HG03439 (cell line): Measurements from ENCODE around the gene MED27.

Experiments used
- ATAC-seq: cut with Tn5 transposase; IDR thresholded peaks from one replicate; pipeline ENCODE4 v1.9.1; 2021; ENCODE audit warnings: mild to moderate bottlenecking, moderate library complexity; ENCODE audit not compliant: unreplicated experiment

MED27 gene

DNA sequence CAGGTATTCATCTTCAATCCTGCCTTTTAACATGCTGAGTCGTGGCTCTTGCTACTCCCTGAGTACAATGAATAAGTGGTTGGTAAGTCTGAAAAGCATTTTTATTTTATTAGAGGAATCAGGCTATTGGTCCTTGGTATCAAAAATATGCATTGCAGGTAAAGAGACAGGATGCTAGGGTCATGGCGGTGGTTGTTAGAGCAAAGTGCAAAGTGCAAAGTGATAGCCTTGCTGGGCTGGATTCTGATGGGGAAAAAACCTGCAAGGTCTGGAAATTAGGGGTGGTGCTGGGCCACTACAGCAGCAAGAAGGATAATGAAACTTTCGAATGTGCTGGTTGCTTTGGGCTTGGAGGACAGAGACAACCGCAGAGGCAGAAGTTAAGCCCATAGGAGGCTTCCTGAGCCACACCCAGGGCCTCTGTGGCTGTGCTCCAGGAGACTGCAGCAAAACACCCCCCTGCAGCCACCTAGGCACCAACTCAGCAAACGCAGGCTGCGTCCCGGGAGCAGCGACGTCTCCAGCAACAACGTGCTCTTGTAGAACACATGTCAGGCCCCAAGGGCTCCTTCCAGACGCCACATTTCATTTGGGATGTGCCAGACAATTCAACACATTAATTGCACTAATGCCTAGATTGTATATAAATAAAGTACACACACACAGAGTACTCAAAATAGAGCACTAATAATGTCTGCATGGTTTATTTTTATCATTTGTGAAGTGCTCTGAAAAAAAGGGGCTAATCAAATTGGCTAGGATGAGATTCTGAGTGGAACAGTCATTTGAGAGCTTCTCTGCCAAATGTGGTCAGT lies 190.0 kb downstream of the MED27 start:
- ATAC-seq, result no peak

DNA sequence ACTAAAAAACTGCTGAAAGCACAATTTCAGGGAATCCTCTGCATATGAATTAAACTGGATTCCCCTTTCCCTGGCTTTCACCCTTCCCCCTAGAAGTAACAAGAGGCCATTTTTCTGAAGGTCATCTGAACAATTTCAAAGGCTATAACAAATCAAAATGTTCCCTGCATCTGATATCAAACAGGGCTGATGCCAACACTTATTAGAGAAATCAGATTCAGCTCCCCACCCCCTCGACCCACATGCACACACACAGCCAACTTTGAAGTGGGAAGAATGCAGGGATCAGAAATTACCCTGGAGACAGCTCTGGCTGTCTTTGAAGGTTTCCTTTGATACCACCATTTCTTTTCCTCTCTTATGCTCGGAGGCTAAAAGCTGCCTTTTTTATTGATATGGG lies 190.7 kb downstream of the MED27 start:
- ATAC-seq, result no peak

DNA sequence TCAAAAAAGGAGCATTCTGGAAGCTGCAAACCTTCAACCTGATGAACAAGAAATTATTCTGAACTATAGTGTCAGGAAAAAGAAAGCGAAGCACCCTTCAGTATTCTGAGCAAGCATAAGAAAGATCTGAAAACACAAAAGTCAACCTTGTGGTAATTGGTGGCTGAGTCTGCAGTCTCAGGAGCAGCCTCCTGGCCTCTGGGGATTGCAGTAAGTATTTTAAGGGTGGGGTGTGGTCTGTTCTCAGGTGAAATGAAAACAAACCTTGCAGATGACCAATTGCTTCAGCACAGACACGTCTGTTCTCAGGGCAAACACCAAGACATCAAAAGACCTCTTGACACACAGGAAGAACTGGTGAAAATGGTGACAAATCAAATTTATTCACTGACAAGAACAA lies 192.0 kb downstream of the MED27 start:
- no peak for ATAC-seq

DNA sequence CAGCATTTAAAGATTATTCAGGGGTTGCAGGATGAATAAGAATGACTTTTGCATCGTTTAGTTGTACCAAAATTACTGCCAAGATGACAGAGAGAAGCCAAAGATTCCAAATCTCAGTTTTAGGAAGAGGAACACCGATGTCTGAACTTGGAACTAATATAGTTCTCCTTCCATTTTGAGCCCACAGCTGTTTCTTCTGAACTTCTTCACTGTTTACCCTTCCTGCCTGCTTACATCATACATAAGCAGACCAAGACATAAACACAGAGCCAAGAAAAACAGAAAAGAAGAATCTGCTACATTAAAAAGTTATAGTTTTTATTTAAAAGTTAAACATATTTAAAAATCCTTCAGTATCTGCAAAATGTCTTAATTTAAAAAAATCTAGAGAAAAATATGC lies 192.8 kb downstream of the MED27 start:
- no peak for ATAC-seq

DNA sequence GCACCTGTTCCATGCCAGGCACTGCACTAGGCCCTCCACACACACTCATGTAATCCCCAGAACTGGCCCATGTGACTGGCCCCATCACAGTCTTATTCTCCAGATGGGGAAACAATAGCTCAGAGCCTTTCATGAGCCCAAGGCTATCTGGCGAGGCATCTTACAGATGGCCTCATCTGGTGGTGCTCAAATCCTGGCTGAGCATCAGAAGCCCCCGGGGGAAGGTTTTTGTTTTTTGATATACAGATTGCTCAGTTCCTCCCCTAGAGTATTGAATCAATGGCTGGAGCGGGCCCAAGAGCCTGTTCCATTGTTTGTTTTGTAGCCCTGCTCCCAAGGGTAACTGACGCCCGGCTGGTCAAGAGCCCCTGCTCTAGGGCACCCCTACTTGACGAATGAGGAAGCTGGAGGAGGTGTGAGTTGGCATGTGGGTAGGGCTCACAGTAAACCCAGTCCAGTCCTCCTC lies 194.5 kb downstream of the MED27 start:
- ATAC-seq, result no peak

DNA sequence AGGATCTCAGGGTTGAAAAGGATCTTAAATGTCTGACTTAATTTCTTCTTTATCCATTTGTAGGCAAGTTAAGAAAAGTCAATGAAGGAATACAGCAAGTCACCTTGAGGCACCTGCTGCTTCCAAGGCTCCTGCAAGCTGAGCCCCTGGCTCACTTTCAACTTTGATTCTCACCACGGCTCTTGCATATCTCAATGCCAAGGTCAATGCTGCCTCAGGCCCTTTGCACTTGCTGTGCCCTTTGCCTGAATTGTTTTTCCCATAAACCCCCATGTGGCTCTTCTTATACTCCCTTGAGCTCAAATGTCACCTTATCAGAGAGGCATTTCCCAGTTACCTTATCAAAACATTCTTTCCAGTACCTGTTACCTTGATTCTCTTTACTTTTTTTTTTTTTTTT lies 195.4 kb downstream of the MED27 start:
- ATAC-seq, result no peak

DNA sequence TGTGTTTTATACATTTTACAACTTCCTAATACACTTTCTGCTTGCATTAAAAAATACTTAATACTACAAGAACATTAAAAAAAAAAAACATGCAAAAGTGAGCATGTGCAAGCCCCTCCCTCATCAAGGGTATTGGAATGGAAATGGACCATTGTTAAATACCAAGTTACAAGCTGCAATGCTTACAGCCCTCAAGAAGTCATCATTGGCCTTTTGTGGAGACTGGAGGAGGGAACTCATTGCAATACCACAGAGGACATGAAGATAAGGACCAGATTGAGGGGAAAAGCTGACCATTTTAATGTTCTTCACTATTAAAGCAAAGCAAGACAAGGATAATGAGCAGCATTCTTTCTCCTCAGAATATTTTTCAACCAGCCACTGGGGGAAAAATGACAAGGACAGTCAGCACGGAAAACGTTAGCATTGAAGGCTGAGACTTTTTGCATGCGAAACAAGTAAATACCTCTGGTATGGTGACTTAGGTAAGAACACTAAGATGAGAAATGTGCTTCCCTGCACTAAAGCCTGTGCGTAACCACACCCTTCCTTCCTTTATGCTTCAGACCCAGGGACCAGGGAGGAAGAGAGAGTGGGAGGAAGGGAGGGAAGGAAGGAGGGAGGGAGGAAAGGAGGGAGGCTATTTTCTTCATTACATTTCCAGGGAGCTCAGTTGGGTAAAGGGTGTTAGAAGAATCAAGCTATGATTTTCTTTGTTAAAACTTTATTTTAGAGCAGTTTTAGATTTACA lies 198.7 kb downstream of the MED27 start:
- ATAC-seq, result no peak

DNA sequence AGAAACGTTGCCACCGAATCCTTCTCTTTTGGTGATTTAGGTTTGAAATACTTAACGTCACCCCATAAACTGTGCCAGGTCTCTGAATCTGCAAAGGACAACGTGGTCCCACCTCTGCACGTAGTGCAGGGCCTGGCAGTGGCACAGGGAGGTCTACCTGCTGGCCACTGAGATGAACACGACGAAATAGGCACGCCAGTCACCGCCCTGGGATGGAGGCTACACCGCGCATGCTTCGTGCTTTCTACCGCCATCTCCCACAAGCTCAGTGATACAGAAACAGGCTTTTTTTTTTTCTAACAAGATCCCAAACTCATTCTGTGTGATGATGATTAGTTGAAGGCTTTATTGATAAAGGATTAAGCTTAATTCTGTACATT lies 199.8 kb downstream of the MED27 start:
- ATAC-seq, result no peak

DNA sequence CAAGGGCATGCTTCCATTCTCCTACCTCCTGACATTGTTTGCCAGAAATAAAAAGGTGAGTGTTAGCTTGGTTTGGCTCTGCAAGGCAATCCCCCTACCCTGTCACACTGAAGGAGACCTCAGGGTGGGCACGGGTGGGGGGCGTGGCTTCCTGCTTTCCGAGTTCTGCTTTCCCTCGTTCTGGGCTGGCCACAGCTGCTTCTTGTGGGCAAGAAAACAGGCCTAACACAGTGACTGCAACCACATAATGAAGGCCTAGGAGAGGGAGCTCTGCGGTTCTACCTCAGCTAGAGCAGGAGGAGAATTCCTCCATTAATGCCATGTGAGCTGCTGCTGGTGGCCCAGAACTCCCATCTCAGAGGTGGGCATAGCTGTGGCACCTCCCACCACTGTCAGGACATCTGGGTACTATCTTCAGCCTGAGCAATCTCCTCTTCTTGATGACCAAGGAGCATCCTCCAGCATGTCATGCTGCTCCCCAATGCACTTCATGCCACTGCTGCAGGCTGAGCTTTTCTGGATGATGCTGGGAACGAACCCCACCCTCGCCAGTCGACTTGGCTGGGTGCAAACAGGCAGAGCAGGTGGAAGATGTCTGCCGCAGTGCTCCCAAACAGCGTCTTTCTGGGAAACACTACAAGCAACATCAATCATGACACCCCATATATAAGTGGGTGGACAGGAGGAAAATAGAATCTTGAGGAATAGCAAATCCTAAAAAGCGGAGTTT lies 200.3 kb downstream of the MED27 start:
- ATAC-seq, result no peak

DNA sequence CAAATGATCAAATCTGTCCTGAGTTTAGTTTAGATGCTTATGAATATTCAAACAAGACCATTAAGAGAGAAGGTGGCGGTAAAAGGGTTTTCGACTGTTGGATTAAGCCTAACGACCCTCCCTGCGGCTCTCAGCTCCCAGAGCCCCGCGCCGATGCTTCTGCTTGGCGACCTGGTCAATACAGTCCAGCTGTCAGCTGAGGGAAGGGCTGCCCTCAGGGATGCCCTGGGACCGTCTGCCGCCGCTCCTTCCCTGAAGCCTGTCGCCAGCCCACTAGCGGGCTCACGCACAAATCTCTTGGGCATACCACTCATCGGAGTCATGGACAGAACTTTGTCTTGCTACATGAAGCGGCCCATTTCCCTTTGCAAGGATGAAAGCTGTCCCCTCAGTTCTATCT lies 203.2 kb downstream of the MED27 start:
- no peak for ATAC-seq

DNA sequence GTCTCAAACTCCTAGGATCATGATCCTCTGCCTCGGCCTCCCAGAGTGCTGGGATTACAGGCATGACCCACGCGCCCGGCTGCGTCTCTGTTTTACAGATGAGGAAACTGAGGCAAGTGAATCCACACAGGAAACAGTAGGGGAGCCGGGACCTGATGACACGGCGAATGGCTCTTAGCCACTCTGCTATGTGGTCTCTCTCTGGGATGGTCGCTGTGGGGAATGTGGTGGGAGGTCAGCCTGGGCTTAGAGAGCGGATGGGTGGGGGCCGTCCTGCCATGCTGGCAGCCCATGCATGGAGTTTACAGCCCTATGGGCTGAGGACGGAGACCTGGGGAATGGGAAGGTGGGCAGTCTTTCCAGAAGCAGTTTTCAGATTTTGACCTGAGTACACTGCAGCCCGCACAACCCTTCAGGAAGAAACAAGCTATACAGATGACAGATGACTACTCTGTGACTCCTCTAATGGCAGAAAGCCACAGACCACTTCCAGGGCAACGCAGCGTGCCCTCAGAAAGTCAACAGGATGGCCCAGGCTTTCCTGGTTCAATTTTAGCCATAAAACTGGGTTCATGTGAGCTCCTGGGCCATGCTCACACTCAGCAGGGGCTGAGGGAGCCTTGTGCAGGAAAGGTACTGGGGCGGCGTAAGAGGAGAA lies 203.7 kb downstream of the MED27 start:
- no peak for ATAC-seq

DNA sequence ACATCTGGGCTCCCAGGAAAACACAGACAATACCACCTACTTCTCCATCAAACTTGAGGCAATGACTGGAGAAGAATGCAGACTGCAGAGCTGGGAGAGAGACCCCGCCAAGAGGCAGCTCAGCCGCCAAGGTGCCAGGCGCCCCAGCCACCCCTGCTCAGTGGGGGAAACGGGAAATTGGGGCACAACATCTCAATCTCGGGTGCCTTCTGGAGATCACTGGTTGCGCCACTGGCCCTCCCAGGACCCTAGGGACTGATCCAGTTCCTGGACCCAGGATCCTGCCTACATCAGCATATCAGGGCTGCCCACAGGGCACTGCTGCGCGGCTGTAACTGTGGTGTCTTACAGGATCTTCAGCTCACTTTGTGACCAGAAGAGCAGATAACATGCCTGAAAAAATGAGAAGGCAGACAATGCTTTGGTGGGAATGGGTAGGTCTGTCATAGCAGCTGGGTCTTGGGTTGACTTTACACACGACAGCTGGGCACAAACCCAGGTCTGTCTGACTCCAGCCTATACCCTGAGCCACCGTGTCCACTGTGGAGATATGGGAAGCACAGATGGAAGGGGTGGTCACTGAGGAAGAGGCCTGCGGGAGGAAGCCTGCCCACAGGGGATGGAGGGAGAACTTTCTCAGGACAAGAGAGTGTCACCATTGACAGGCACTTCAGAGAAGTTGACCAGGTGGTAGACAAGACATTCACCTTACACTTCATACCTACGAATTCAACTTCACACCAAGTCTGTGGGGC lies 204.6 kb downstream of the MED27 start:
- ATAC-seq, result no peak

DNA sequence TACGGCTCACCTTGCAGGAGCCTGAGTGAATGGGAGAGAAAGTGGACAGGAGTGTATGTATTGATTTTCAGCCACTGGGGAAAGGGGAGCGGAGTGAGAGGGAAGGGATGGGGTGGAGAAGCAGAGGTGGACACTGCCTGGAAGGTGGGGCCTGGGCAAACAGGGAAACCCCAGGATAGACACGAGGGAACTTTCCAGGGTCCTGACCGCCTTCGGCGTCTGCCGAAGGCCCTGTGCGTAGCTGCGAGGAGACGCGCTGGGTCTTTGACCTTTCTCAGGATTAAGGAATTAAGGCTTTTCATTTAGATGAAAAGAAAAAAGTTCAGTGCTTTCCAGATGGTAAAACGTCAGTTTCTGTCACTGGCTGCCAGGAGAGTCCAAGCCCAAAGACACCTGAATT lies 205.2 kb downstream of the MED27 start:
- ATAC-seq, result no peak

DNA sequence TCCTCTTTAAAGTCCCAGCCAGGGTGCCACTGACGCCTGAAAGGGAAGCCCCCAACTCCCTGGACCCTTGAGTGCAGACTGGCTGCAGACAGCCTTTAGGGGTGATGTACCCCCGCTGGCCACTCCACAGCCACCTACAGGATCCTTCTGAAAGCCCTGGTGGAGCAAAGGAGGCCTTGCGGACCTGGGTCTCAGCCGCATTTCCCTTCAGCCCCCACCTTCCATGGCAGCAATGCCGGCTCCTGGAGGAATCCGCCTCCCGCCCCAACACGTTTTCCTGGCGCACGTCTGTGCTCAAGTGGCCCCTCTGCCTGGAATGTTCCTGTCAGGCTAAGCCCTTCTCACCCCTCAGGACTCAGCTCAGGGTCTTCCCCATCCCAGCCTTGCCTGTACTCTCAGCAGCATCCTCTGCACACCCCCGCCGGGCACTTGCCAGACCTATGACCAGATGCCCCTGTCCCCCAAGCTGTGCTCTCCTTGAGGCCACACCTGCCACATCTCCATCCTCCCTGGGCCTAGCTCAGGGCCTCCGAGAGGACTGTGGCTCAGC lies 205.7 kb downstream of the MED27 start:
- ATAC-seq, result no peak

DNA sequence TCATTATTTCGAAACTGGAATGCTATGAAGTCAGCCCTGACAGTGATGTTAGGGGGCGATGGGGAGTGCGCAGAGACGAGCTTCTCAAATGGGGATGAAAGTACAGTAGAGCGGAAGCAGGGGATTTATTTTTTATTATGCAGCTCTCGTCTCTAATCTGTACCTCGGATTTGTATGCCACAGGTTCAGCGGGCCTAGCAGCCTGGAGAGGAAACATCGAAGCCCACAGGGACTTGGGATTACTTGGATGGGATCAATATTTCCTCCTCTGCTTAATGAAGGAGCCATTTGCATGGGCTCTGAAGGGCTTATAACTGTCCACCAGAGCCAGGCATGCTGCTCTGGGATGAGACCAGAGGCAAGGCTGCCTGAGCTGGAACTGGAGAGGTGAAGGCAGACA lies 206.3 kb downstream of the MED27 start:
- no peak for ATAC-seq

DNA sequence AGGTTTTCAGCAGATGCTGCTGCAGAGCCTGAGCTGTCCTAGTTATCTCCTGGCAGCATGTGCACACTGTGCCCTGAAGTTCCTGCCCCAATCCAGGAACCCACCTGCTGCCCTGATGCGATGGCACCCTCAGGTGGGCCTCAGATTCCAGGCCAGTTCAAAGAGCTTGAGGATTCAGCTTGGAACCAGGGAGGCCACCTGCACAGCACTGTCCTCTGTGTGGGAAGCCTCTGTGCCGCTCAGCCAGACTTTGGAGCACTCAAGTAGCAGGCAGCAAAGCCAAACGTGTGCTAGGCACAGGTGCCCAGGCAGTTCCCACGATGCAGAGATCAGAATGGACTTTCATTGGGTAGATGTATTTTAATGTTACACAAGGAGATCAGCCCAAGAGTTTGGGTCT lies 207.0 kb downstream of the MED27 start:
- no peak for ATAC-seq

DNA sequence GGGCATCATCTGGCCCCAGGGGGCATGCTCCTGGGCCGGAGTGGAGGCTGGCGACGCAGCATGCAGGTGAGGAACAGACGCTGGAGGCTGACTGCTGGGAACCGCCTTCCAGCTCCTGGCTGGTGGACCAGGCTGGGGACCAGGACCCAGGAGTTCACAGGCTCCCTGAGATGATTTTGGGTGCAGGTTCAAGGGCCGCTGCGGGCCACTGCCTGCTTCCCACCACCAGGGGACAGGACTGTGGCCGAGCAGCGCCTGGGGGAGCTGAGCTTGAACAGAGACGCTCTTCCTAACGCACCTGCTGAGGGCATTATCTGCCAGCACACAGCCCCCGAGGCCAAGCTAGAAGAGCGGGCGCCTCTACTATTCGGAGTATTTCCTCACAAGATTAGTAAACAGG lies 207.7 kb downstream of the MED27 start:
- ATAC-seq, result no peak

DNA sequence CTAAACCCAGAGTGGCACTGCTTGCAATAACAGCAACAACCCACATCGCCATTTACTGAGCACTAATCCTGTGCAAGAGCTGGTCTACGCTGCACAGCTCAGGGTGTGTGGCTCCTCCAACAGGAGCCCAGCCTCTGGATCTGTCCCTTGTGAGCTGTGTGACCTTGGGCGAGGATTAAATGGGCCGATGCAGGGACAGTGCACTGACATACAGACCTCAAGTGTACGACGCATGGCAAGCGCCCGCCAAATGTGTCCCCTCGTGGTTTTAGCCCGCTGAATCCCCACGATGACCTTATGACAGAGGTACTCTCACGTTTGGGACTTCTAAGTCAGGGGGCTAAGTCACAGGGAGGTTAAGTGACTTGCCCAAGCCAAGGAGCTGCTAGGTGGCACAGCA lies 209.5 kb downstream of the MED27 start:
- no peak for ATAC-seq

DNA sequence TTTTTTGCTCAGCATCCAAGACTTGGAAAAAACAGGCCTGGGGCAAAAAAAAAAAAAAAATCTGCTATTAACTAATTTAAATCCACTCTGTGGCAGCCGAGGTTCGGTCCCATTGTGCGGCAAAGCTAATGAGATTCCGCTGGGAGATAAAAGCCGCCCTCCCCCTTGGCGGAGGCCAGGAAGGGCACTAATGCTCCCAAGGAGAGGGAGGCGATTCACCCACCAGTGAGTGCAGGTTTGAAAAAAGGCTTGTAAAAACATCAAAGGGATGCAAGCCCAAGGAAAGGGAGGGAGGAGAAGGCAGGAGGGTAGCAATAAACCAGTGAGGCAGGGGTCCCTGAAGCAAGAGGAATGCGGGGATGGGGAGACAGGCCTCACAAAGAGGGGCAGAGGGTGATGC lies 210.3 kb downstream of the MED27 start:
- no peak for ATAC-seq

DNA sequence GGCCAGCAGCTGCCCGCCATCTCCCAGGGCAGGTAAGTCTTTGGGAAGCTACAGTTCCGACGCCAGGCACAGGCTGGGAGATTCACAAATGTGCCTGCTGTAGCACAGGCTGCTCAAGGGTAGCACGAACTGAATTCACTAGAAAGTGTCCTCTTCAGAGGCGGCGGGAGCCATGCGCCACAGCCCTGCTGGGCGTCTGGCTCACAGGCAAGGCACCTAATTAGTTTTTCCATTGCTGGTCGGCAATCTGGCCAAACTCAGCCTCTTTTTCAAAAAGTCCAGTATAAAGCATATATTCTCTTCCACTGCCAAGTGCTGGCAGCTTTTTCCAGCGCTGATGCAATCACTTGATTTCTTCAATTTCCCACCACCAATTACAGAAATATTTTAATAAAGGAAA lies 210.9 kb downstream of the MED27 start:
- no peak for ATAC-seq
